GM21360 (cell line): Measurements from ENCODE around the gene DCAF10.
A peak's percentile ranks its signal among the peaks of the same experiment; 100 is the strongest.
"Not testable (repeated sequence)": the region's sequence is repeated elsewhere in the genome, so short reads cannot be mapped to it uniquely, and the experiment has no call there.

ENCODE experiments used
- ATAC-seq: cut with Tn5 transposase; IDR thresholded peaks from one replicate; pipeline ENCODE4 v1.9.1; 2021; ENCODE audit warnings: mild to moderate bottlenecking, moderate library complexity; ENCODE audit not compliant: unreplicated experiment

DCAF10 gene

DNA sequence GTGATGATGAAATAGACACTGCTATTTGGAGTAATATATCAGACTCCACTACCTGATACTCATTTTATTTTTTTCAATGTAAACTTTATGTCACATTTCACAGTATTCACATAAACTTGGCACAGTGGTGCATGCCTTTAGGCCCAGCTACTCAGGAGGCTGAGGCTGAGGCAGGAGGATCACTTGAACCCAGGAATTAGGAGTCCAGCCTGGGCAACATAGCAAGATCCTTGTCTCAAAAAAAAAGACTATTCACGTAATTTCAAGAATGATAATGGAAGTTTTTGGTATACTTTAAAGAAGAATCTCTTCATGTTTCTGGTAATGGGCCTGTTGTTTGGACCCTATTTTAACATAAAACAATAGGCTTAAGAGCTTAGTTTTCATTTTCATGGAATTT, 56.0 kb downstream of the DCAF10 start:
- ATAC-seq, result no peak

DNA sequence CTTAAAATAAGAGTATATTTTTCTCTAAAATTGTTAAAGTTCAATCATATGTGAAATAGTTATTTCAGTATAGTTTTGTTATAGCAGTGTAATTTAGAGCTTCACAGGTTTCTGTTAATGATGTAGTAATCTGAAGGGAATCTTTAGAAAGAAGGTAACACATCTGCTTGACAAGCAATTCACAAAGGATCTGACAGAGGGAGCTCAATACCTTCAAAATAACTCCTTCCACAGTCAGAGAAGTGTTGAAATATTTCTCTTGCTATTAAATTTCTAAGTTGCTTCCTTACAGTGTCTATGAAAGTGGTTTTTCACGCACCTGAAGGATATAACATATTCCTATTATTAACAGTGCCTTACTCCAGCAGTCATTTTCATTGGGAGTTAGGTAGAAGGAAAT, 58.4 kb downstream of the DCAF10 start:
- no peak for ATAC-seq

DNA sequence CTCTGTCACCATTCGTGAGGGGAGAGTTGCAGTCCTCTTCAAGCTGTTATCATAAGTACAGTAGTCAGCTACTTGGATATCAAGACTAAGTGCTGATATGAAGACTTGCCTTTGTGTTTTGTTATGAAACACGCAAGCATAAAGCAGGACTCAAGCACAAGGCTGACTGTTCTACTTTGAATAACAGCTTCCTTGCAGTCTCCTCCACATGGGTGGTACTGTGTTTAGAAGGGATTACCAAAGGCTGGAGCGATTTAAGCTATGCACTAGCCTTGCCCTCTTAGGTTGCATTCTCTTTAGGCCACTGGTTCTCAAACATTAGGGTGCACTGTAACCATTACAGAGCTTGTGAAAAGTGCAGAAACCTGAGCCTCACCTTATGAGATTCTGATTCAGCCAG, 61.9 kb downstream of the DCAF10 start:
- no peak for ATAC-seq

DNA sequence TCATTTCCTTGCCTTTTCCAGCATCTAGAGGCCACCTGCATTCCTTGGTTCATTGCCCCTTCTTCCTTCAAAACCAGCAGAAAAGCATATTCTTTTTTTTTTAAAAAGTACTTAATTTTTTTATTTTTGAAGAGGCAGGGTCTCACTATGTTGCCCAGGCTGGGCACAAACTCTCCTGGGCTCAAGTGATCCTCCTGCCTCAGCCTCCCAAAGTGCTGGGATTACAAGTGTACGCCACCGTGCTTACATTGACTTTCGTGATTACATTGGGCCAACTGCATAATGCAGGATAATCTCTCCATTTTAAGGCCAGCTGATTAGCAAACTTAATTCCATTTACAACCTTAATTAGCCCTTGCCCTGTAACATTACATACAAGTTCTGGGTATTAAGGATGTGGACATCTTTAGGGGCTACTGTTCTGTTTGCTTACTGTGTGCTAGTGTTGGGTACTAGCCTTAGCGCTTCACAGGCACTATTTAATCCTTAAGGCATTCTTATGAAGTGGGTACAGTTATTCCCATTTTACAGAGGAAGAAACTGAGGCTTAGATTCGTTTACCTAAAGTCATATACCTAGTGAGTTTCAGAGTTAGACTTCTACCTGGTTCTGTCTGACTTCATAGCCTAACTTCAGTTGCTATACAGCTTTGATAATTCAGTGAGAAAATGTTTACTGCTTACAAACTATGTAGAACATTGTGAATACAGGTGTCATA, 69.6 kb downstream of the DCAF10 start:
- ATAC-seq, result no peak

DNA sequence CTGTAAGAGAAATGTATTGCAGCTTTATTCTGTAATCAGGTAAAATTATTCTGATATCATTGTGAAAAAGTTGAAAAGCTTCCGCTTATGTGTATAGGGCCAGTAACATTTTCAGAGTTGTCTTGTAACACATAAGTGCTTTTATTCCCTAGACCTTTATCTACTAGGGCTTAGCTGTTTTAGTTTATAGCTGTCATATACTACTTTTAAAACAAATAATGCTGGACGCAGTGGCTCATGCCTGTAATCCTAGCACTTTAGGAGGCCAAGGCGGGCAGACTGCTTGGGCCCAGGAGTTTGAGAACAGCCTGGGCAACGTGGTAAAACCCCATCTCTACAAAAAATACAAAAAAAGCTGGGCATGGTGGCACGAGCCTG, 70.2 kb downstream of the DCAF10 start:
- no peak for ATAC-seq

DNA sequence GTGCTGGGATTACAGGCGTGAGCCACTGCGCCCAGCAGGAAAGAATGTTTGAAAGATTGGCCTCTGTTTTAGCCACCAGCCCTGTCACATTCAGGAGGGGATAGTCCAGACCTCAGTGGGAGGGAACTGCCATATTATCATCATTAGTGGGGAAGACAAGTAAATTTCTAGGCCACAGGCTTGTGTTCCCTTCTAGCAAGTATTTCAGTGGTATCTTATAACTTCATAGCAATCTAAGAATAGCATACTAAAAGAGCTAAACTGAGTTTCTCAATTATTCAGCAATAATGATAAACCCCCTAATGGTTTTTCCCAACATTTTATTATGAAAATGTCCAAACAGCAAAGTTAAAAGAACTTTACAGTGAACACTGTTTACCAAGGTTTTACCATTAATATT, 73.4 kb downstream of the DCAF10 start:
- no peak for ATAC-seq

DNA sequence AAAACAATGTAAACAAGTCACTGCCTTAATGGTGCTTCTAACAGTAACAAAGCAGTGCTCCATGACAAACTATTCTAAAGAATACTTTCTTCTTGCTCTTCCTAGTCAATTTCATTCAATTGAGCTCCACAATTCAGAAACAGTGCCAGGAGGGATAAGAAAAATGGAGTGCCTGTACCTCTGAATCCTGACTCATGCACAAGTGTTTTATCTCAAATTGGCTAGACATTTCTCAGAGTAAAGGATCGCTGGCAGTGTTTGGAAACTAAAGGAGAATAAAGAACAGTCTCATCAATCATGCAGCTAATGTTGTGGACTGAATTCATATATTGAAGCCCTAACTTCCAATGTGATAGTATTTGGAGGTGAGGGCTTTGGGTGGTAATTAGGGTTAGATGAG, 75.8 kb downstream of the DCAF10 start:
- no peak for ATAC-seq

DNA sequence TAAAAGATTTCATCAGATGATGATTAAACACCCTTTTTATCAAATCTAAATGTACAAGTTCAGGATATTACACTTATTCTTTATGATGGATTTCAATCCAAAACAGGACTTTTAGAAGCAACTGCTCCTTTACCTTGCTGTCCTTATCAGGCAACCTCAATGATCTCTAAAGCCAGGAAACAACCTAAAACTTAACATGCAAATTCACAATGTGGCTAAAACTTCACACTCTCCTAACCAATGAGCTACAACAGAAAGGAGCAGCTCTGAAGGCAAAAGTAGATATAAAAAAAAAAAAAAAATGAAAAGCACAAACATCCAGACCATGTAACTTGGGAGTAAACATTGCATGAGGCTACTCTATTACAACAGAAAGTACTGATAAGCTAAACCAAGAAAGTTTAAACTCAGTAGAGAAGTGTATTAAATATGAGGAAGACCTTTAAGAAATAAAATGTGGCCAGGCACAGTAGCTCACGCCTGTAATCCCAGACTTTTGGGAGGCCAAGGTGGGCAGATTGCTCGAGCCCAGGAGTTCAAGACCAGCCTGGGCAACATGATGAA, 80.4 kb downstream of the DCAF10 start:
- ATAC-seq, result no peak

DNA sequence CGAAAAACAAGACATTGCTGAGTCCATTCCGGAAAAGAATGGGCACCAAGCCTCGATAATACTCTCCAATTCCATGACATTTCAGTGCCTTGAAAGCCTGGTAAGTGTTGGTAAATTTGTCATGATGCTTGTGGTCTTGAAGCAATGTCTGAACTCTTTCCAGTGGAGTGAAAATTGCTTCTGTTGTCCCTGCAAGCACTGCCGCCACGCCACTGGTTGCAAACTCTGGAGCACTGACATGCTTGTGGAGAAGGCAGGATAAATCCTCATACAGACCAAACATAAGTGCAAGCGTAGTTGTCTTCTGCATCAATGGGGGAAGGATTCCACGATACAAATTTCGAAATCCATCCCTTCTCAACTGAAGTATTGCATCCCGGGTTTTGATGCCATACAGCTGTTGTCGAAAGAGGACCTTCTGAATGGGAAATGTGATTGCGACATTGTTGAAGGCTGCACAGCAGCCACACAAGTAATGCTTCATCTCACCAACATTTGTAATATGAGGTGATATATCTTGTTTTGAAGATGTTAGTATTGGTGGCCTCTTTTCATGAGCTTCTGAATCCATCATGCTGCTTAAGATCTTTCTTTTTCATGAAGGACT, 87.5 kb downstream of the DCAF10 start:
- ATAC-seq, result not testable (repeated sequence)

DNA sequence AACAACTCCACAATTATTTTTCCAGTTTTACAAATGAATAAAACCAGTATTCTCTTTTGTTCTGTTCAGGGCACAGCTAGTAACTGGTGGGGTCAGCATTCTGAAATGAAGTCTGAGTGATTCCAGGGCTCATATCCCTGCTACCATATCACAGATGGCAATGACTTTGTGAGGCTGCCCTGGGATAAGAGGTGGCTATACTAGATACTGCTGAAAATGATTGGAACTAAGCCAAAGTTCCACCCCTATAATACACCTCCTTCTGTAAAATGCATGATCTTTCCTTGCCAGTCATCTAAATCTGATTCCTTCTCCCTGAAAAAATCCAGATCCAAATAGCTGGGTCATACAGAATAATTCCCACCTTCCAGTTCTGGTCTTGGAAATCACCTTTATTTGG, 88.9 kb downstream of the DCAF10 start:
- no peak for ATAC-seq

DNA sequence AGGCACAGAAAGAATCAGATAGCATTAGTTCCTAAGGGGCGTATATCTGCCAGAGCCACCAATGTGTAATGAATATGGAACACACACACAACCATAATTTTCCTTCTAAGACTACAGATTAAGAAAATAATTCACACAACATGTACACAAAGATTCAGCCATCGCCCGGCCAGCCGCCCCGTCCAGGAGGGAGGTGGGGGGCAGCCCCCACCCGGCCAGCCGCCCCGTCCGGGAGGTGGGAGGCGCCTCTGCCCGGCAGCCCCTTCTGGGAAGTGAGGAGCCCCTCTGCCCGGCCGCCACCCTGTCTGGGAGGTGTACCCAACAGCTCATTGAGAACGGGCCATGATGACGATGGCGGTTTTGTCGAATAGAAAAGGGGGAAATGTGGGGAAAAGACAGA, 90.4 kb downstream of the DCAF10 start:
- not testable (repeated sequence) for ATAC-seq

DNA sequence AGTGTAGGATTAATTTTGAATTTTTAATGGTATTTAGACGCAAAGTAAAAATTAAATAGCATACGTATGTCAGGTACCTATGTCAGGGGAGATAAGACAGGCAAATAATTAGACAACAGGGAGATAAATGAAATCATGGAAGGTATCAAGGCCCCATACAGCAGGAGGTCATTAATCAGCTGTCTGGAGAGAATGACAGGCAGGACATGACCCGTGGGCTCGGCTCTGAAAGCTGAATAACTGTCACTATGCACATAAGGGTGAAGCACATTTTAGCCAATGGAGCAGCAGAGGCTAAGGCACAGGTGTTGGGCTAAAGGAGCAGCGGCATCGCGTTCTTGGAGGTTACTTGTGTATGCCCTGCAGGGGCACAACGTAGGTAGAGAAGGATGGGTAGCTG, 91.5 kb downstream of the DCAF10 start:
- no peak for ATAC-seq

DNA sequence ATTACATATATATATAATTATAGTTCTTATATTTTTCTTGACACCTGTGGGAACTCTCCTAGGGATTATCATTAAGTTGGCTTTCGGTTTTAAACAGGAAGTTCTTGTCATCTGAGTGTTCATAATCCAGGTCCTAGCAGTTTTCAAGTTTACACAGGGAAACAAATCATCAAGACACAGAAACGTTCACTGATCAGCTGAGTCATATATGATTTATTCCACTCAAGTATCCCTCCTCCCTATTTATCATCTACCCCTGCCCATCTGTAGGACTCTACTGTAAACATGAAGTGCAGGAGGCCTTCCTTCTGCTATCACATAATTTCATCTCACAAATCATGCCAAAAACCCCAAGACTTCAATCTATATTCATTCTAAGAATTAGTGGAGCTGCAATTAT, 97.1 kb downstream of the DCAF10 start:
- ATAC-seq, result no peak

DNA sequence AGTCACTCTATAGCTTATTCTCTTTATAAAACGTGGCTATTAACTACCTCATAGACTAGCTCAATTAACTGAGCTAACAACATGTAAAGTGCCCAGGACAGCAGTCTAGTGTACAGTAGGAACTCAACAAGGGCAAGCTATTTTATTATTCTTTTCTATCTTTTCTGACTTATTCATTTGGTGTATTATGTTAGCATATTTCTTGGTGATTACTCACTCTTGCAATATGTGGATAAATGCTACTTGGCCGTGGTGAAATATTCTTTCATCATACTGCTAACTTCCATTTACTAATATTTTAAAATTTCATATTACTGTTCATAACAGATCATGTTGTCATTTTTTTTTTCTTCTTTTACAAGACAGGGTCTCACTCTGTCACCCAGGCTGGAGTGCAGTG, 98.4 kb downstream of the DCAF10 start:
- no peak for ATAC-seq

DNA sequence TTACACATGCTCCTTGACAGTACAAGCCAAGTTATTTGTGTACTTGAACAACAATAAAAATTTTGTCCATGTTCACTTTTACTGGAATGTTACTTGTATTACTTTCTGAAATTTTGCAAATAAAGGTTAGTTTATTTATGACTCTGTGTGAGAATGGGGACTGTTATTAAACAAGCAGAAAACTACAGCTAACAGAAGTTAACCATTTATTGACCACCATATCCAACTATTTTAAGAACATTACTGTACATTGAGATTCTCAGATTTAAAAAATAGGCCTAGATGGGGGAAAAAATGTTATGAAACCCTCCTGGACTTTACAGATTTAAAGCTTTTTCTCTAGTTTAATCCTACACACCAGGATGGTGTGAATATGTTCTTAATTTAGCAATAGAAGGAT, 101.5 kb downstream of the DCAF10 start:
- no peak for ATAC-seq

DNA sequence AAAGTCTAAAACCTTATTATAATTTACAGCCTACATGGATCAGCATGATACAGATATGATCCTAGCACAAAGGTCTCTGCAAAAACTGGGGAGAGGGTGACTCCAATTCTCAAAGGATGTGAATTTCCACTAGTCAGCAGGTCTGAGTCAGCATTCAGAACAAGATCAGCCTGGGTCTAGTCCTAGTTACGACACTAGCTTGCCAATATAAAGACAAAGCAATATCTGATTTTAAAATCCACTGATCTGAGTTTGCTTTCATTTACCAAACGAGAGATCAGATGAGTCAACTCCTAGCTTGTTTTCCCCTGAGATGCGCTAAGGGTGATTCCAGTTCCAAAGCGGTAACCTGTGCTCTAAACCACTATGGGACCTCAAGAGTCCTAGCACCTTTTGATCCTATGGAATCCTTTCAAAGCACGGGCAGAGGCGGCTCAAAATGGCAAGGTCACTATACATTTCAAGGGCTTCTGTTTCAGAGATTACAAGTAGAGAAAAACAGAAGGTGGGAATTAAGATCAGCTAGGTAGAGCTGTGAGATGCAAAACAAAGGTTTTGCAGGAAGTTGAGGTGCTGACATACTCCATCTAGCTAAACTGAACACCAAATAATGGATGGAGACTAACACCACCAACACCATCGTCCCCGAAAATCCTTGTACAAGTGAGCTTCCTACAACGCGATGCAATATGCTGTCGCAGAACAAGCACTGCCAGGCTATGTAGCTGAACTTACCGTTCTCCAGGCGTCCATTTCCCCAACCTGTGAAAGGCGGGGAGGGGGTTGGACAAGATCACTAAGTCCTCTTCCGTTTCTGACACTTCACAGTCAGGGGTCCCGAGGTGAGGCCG, 102.4 kb downstream of the DCAF10 start:
- ATAC-seq, result peak; percentile 4

DNA sequence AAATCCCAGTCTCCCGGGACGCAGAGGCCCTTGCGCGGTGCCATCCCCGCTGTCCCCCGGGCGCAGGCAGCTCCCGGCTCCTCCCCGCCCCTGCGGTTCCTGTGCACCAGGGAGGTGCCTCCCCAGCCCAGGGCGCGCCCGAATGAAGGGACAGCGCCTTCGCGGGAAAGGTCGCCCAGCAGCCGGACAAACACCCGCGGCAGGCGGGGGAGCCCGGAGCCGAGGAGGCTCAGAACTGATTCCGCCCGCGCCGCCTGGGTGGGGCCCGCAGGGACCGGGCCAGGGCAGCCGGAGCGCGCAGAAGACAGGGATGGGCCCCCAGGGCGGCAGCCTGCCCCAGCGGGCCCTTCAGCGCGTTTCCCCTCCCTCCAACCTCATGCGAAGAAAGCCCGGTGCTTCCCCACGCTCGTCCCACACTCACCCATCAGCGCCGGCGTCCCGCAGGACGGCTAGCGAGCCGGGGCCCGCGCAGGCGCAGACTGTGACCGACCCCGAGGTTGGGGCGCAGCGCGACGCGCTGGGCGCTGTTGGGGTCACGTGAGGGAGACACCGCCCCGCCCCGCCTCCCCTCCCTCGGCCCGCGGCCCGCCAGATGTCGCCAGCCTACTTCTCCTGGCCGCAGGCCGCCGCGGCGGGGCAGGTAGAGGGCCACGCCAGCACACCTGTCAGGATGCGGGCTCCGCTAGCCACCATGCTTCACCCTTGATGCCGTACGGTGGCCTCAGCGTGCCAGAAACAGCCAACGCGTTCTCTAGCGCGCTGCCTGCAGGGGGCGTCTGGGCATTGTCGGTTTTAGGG, 103.2 kb downstream of the DCAF10 start, which contains the start of gene SLC25A51:
Gene SLC25A51, minus strand, starts transcription at position 481 of the 798 bp plus-strand sequence. CDS start 15,577 bp downstream, outside the sequence.
- peak; percentile 84 for ATAC-seq

DNA sequence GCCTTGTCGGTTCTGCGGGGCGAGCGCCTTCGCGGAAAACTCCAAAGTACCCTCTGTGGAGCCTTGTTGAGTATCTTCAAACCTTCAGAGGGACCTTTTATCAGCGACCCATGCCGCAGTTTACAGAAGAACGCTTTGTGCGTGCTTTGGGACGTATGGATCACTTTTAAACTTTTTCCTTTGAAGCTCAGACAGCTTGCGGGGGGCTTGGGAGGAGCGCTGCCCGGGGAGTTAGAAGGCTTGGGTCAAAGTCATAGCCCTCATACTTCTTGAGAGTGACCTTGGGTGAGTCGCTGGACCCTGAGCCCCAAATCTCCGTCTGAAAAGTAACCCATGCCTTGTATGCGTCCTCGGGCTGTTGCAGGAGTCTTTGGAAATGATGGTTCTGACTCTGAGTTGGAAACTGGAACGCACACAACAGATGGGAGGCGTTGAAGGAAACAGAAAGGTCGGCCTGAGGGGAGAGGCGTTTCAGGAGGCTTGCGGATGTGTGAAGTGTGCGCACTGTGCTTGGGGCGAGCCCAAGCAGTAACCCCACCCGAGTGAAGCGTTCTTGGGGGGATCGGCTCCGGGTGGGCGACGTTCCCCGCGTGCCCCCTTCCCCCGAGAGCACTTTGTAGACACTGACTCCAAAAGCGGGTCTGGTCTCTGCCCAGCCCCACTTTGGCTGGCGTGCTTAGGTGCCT, 104.0 kb downstream of the DCAF10 start:
- ATAC-seq, result no peak

DNA sequence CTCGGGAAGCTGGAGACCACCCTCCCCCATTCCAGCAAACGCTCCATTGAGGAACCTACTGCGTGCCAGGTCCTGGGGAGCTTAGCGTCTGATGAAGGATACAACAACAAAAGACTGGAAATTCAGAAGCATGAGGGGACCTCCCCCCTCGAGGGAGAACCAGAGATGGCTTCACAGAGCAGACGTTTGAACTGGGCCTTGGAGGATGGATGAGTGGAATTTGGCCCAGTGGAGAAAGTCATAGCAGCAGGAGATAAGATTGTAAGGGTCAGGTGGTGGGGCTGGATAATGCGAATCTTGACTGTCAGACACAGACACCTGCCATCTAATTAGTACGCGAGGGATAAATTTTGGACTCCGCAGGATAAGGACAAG, 104.5 kb downstream of the DCAF10 start:
- no peak for ATAC-seq

DNA sequence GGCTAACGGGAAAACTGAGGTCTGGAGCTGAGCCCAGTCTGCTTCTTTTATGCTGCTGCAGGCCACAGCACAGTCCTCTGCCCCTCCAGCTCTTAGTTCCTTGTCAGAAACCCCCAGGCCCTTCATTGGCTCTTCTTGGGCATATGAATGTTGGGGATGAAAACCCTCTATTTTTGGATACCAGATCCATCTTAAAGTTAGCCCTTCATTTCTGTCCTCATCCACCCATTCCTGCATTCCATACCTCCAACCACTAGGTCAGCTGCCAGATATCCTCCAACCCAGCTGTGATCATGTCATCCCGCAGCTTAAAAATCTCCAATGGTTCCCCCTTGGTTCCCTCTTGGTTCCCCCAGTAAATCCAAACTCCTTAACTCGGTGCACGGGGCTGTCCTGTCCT, 105.2 kb downstream of the DCAF10 start:
- no peak for ATAC-seq
